Dermis blood vessel endothelial cell (primary cell): ENCODE data around the gene TMEM272. TPM values are rescaled to one million over a fixed set of nuclear protein-coding genes. Genes with fewer than 3 reads are reported as not detected.
A peak's percentile ranks its signal among the peaks of the same experiment; 100 is the strongest.
"Not testable (repeated sequence)": the region's sequence is repeated elsewhere in the genome, so short reads cannot be mapped to it uniquely, and the experiment has no call there.

Source experiments
- DNase-seq: peaks from one replicate; pipeline ENCODE4 v3.0.0; 2010
- total RNA-seq: library from RNA; depleted of rRNA; stranded (reverse); fragments of >200 nt; gene quantifications from 2 replicates; pipeline ENCODE4 v1.2.3, GENCODE V29; 2014

The TMEM272 gene
- total RNA-seq, 1 donor from 2014 or later: not detected

GRCh38 chr13:51824712-51825111, 20.3 kb downstream of the TMEM272 start:
- not testable (repeated sequence) for DNase-seq

- no peak for DNase-seq
These were observed 21.1 kb downstream of the TMEM272 start for GRCh38 chr13:51823863-51824262.

DNA sequence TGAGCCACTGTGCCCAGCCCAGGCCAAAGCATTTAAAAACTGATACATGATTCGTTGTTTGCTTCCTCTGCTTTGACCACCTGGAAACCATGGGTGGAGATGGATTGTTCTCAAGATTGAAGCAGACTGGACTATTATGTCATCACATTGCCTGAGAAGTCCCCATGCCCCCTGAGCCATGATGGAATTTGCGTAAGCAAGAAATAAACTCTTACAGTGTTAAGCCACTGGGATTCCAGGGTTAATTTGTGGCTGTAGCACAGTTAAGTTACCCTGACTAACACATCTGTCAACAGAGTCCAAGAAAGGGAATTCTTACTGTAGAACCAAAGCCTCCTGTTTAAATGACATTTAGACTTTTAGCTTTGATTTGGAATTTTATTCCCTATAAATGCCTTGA, 21.6 kb downstream of the TMEM272 start:
- no peak for DNase-seq

- no peak for DNase-seq
These were observed 22.7 kb downstream of the TMEM272 start for GRCh38 chr13:51822106-51822815.

DNA sequence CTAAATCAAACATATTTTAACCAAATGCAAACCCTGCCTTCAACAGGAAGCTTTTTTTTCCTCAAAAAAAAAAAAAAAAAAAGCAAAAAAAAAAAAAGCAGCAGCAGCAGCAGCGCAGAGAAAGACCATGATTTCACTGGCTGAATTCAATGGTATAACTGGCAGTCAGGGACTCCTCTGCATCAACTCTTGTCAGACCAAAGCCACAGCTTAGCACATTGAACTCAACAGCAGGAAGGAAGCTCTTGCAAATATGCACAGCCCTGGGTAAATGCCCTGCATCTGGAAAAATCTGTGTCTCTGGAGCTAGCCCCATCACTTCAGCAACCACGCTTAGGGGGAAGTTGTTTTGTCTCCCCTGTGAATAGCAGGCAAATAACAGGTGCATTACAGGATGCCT, 23.4 kb downstream of the TMEM272 start:
- DNase-seq: no peak

DNA sequence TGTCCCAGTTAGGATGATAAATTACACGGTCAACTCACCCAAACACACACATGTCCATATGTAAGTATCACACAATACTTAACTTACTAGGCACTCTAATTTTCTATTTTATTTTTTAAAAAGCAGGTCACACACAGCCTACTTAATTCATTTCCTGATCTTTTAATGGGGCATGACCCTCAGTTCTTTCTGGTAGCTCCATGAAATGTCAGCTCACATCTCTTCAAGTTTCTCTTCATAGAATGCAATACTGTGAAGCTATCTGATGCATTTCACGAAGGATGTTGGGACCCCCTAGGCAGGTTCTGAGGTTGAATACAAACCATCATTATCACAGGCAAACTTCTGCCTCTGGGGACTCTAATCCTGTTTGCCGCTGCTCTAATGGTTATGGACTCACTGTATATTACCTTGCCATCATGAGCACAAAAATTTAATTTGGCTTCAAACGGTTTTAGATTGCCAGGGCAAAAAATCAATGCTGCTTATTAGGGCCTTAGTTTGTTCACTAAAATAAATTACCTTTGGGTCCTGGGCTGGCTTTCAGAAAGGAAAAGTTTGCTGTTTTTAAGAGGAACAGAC, 24.9 kb downstream of the TMEM272 start:
- no peak for DNase-seq

DNA sequence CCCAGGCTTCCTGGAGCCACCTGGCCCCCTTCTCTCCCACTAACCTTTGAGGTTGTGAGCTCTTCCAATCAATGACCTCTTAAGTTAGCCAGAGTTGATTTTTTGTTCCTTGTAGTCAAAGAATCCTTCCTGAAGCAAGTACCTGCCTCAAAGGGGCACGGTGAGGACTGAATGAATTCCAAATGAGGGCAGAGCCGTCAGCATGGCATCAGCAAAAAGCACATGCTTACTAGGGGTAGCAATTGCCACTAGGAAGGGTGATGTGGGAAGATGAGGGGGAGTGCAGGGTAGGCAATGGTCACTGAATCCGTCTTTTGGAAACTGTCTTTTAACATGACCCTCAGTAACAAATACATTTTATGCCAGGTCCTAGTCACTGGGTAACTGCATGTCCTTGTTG, 25.4 kb downstream of the TMEM272 start:
- DNase-seq: no peak

GRCh38 chr13:51818781-51819511, 26.0 kb downstream of the TMEM272 start:
- DNase-seq: no peak

DNA sequence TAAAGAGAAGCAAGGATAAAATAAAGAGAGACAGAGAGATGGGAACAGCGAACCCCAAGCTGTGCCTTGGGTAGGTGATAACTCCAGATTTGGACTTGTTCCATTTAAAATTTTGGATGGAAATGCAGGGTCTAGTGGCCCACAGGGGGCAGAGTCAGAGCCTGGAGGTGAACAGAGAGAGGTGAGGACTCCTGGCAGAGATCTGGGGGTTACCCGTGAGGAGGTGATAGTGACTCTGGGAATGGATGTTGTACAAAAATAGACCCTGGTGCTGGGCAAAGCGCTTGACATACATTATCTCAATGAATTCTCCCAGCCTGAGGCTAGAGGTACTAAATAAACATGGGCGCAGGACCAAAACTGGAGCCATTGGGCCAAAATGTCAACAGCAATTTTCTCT, 26.7 kb downstream of the TMEM272 start:
- no peak for DNase-seq

GRCh38 chr13:51817717-51818116, 27.3 kb downstream of the TMEM272 start:
- DNase-seq: no peak

DNA sequence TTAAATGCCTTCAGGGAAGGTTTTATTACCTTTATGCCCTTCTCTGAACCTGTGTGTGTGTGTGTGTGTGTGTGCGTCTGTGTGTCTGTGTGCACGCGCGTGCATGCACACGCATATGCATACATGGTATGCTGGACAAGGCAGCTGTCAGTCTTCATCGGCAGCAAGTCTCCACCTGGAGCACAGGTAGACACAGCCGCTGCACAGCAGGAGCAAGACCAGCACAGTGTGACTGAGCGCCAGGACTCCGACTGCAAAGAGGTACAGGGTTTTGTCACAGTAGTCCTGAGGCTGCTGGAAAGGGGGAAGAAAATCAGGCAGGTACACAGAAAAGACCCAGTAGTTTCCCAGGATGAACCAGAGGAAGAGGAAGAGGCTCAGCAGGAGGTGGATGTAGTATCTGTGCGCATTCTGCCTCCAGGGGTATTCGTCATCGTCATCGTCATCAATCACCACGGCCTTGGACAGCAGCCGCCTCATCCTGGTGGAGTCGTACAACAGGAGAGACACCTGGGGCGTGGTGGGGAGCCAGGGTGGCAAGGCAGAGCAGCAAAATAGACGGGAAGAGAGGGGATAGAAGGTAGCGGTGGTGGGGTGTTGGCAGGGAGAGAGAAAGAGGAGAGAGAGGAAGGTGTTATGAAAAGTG, 28.2 kb downstream of the TMEM272 start:
- no peak for DNase-seq

- DNase-seq: no peak
These were observed 29.1 kb downstream of the TMEM272 start for GRCh38 chr13:51815848-51816247.

DNA sequence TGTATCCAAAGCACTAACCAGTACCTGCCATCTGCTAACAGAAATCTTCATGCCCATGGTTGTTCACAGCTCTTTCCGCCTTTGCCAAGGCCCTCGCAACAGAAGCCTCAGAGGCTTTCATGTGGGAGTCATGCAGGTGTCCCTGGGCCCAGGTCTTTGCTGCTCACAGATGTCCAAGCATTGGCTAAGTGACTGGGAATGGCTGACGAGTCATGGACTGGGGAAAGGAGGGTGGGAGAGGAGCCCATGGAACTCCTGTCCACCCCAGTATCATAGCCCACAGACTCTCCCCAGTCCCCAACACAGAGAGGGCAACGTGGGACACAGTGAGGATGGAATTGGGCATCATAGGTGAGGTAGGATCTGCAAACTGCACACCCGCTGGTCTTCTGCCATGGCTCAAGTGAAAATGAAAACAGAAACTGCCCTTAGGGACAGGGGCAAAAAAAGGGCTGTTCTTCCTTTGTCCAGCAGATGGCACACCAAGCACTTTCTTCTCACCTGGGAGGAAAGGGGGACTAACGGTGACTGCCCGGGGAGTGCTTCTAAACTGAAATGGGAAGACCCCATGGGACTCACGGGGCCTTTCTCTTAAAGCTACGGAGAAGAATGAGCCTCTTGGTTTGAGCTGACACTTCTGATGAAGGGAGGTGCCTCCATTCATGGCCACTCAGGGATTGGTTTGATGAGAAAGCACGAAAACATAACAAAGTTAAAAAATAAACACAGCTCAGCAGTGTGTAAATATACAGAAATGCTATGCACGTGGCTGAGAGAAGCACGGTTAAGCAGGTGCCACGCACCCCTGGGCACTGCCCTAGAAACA, 29.9 kb downstream of the TMEM272 start:
- peak; percentile 77 for DNase-seq

DNA sequence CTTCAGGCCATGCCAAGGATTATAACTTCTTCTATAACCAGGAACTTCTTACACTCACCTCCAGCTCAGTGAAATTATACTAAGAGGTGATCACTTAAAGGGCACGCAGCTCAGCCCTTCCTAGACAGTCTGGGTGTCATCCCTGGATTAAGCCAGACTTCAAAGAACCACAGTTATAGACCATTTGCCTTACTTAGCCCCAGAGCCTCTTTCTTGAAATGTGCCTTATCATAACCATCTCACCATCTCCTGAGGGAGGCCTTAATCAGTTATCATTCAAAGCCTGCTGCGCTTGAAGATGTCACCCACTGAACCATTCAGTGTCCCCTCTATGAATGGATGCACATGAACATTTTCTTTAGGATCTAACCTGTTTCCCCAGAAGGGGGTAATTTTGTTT, 30.9 kb downstream of the TMEM272 start:
- DNase-seq: no peak

GRCh38 chr13:51811920-51812451, 33.0 kb downstream of the TMEM272 start:
- peak; percentile 15 for DNase-seq

- DNase-seq: no peak
These were observed 33.9 kb downstream of the TMEM272 start for GRCh38 chr13:51811046-51811445.

DNA sequence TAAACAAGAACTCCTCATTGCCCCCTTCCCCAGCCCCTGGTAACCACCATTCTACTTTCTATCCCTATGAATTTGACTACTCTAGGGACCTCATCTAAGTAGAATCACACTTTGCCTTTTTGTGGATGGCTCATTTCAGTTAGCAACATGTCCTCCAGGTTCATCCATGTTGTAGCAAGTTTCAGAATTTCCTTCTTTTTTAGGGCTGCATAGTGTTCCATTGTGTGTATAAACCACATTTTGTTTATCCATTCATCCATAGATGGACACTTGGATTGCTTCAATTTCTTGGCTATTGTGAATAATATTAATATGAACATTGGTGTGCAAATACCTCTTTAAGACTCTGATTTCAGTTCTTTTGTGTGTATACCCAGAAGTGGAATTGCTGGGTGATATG, 36.2 kb downstream of the TMEM272 start:
- DNase-seq: no peak

- no peak for DNase-seq
These were observed 37.9 kb downstream of the TMEM272 start for GRCh38 chr13:51807041-51807440.

GRCh38 chr13:51806566-51806965, 38.4 kb downstream of the TMEM272 start:
- DNase-seq: peak; percentile 72

DNA sequence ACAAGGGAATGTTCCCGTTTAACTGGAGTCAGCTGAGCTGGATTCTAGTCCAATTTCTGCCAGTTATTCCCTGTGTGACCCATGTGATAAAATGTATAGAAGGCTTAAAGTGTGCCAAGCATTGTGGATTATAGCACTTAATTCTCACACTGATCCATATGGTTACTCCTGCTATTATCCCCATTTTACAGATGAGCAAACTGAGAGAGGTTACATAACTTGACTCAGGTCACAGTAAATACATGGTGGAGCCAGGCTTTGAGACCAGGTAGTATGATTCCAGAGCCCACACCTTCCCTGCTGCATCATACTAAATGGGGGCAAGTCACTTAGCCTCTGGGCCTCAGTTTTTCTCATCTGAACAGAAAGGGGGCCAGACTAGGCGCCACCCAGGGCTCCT, 39.1 kb downstream of the TMEM272 start:
- DNase-seq: no peak

- DNase-seq: no peak
These were observed 39.7 kb downstream of the TMEM272 start for GRCh38 chr13:51805313-51805712.
